Left cardiac atrium (tissue), 2 donors: ENCODE data around the gene KLHL21. TPM values are rescaled to one million over a fixed set of nuclear protein-coding genes. Genes with fewer than 3 reads are reported as not detected.

Source experiments
- total RNA-seq, 2 donors: library from RNA; stranded (reverse); fragmentation: NEBNext Ultra II Directional; extraction: Animal tissue kit (Norgen Biotek cat#: 25700); gene quantifications; one replicate each; pipeline ENCODE4 v1.2.1, GENCODE V29; 2021
- donor health status: DM: no; HTN: yes; CAD: no; lungs with severe emphysema.
- donor health status: DM: yes; HTN: yes; CAD: no.

The KLHL21 gene
- total RNA-seq, 2 donors from 2014 or later = 43.9 to 75.8 TPM

Other genes with a start within 250 kb of the KLHL21 start
- gene ACOT7, start 209.1 kb downstream of the KLHL21 start, total RNA-seq = 10 to 100 TPM in 1 of 2 donors, 1 to 10 TPM in 1; 9.9 to 12.9 TPM
- gene HES2, start 182.9 kb downstream of the KLHL21 start, total RNA-seq = under 1 TPM in 1 of 2 donors, not detected in 1; 0.37 TPM
- gene ESPN, start 178.1 kb downstream of the KLHL21 start, total RNA-seq = under 1 TPM; 0.42 to 0.44 TPM
- 1 to 10 TPM; 5.5 to 5.9 TPM for gene TNFRSF25, start 136.7 kb downstream of the KLHL21 start, total RNA-seq
- gene PLEKHG5, start 111.2 kb downstream of the KLHL21 start, total RNA-seq = 10 to 100 TPM; 10.7 to 11.8 TPM
- 10 to 100 TPM; 12.0 to 16.5 TPM for gene NOL9, start 48.4 kb downstream of the KLHL21 start, total RNA-seq
- gene TAS1R1, start 47.6 kb downstream of the KLHL21 start, total RNA-seq = not detected
- 10 to 100 TPM; 11.5 to 14.3 TPM for gene ZBTB48, start 22.9 kb downstream of the KLHL21 start, total RNA-seq
- gene PHF13, start 10.9 kb upstream of the KLHL21 start, total RNA-seq = 1 to 10 TPM; 7.8 to 9.0 TPM
- 10 to 100 TPM in 1 of 2 donors, 1 to 10 TPM in 1; 8.9 to 14.6 TPM for gene THAP3, start 22.0 kb upstream of the KLHL21 start, total RNA-seq
- gene DNAJC11, start 98.9 kb upstream of the KLHL21 start, total RNA-seq = 10 to 100 TPM; 54.5 to 57.1 TPM
- 100 to 1,000 TPM; 109 to 128 TPM for gene CAMTA1, start 182.6 kb upstream of the KLHL21 start, total RNA-seq